ENCODE measurements around the gene STPG4.

- no peak for TF ChIP-seq CTCF (IDR thresholded peaks at IDR 0.05; ENCODE audit: insufficient read depth, low read depth, low read length)
- no peak for TF ChIP-seq EZH2 (IDR thresholded peaks at IDR 0.05; ENCODE audit: insufficient read depth, low read length)
Measured at GRCh38 chr2:47109680-47110079, 45.4 kb downstream of the STPG4 start.

All from astrocyte (in vitro differentiated cells and primary cell).